ENCODE data around the gene CLSTN2.

The CLSTN2 gene

DNA sequence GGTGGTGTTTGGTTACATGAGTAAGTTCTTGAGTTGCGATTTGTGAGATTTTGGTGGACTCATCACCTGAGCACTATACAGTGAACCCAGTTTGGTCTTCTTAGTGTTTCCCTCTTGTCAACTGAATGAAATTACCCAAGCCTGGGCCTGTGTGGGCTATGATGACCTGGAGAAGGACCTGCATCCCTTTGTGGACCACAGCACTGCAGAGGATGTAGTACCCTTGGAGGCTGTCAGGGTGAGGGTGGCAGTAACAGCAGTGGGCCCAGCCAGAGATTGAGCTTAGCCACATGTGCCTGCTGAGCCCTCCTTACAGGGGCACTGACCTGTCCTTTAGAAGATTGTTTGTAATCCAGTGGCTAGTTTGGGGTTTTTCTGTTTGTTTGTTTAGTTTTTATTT lies 492.8 kb downstream of the CLSTN2 start:
- no peak for DNase-seq
- Histone ChIP-seq H3K27me3 (no peaks in the 10 kb centered on the region), H3K27ac (no peak overlapping the region), H3K4me1 (peaks cover 0 to 11% (median 0%) of the 10 kb centered on the region in 4 donors), H3K36me3 (no peaks in the 10 kb centered on the region), H3K4me3 (no peak overlapping the region), H3K9me3 (no peaks in the 10 kb centered on the region)
- intact Hi-C loops (cut with DNase I; ENCODE audit: low total_unique reads): no loop called here
- TF ChIP-seq, protein P1, sequence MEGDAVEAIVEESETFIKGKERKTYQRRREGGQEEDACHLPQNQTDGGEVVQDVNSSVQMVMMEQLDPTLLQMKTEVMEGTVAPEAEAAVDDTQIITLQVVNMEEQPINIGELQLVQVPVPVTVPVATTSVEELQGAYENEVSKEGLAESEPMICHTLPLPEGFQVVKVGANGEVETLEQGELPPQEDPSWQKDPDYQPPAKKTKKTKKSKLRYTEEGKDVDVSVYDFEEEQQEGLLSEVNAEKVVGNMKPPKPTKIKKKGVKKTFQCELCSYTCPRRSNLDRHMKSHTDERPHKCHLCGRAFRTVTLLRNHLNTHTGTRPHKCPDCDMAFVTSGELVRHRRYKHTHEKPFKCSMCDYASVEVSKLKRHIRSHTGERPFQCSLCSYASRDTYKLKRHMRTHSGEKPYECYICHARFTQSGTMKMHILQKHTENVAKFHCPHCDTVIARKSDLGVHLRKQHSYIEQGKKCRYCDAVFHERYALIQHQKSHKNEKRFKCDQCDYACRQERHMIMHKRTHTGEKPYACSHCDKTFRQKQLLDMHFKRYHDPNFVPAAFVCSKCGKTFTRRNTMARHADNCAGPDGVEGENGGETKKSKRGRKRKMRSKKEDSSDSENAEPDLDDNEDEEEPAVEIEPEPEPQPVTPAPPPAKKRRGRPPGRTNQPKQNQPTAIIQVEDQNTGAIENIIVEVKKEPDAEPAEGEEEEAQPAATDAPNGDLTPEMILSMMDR (IDR thresholded peaks at IDR 0.05): no peak

DNA sequence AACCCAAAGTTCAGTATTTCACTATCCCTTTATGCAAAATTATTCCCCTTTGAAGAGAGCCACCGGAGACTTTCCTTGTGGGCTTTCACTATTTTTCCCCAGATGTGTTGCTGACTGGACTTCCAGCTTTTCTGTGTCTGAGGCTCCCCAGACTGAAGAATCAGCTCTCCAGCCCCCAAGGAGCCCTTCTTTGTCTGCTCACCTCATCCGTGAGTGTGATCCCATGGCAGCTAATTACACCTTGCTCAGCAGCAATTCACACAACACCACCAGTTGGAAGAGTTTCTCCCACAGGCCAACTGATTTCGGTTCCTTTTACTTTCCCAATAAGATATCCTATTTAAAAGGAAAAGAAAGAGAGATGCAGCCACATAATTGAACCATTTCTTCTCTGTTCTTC lies 493.4 kb downstream of the CLSTN2 start:
- H3K4me3 ChIP-seq: no peak overlapping the region
- peaks cover 0 to 6% (median 0%) of the 10 kb centered on the region in 4 donors for H3K4me1 ChIP-seq
- no peaks in the 10 kb centered on the region for H3K9me3 ChIP-seq
- intact Hi-C loops (cut with DNase I; ENCODE audit: low total_unique reads): no loop called here
- no peak for DNase-seq
- no peaks in the 10 kb centered on the region for H3K27me3 ChIP-seq
- TF ChIP-seq, protein P1 (IDR thresholded peaks at IDR 0.05): no peak
- H3K36me3 ChIP-seq: no peaks in the 10 kb centered on the region
- H3K27ac ChIP-seq: no peak overlapping the region

DNA sequence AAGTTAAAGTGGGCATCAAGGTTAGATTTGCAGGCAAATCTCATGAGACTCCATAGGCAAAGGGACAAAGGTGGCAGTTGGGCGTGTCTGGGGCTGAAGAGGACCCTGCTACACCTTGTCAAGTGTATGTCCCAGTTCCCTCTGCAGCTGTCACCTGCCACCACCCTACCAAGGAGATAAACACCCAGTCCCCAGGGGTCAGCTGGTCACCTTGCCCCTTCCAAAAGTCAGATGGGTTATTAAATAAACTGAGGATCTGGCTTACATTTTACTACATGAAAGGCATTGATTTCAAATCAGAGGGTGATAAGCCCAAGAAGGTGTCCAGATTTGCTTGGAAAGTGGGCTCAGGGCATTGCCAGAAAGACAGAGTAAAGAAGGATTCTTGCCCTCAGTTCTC lies 494.8 kb downstream of the CLSTN2 start:
- Histone ChIP-seq H3K27me3 (no peaks in the 10 kb centered on the region), H3K4me1 (no peaks in the 10 kb centered on the region), H3K9me3 (no peaks in the 10 kb centered on the region), H3K36me3 (no peaks in the 10 kb centered on the region), H3K27ac (no peak overlapping the region), H3K4me3 (no peak overlapping the region)
- intact Hi-C loops (cut with DNase I; ENCODE audit: low total_unique reads): no loop called here
- no peak for DNase-seq
- TF ChIP-seq, protein P1 (IDR thresholded peaks at IDR 0.05): no peak

DNA sequence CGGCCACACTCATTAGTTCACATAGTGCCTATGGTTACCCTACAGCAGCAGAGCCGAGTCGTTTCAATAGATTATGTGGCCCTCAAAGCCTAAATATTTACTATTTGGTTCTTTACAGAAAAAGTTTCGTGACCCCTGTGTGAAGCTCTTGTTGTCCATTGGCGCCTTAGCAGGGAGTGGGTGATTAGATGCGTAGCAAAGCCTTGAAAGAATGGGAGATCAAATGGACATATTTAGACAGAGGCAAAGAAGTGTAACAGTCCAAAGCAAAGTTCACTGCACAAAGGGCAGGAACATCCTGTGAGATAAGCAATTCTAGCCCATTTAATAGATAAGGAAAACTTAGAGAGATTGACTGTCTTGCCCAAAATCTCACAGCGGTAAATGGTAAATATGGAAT lies 495.5 kb downstream of the CLSTN2 start:
- DNase-seq: no peak
- no peak overlapping the region for H3K4me3 ChIP-seq
- H3K27ac ChIP-seq: no peak overlapping the region
- intact Hi-C loops (cut with DNase I; ENCODE audit: low total_unique reads): no loop called here
- no peaks in the 10 kb centered on the region for H3K4me1 ChIP-seq
- H3K9me3 ChIP-seq: no peaks in the 10 kb centered on the region
- H3K27me3 ChIP-seq: no peaks in the 10 kb centered on the region
- H3K36me3 ChIP-seq: no peaks in the 10 kb centered on the region
- TF ChIP-seq, protein P1 (IDR thresholded peaks at IDR 0.05): no peak

DNA sequence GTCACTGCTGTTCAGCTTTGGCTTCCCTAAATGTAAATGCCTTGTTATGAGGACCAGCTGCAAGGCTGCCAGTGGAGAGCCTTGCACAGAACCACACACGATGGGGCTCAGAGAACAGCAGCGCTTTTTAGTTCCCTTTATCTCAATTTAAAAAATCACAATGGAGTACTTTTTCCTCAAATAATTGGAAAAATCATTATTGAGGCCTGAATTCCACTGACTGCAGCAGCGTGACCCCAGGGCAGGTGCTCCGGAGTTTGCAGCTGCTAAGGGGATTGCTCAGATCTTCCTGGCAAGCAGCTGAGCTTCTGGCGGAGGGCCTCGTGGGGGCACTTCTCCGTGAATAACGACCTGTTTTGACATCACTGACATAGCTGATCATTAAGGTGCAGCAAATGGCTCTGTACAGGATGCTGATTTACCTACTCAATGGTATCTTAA lies 497.3 kb downstream of the CLSTN2 start:
- TF ChIP-seq, protein P1 (IDR thresholded peaks at IDR 0.05): no peak
- no peaks in the 10 kb centered on the region for H3K4me1 ChIP-seq
- no peak for DNase-seq
- no peaks in the 10 kb centered on the region for H3K9me3 ChIP-seq
- no peaks in the 10 kb centered on the region for H3K27me3 ChIP-seq
- H3K36me3 ChIP-seq: no peaks in the 10 kb centered on the region
- no peak overlapping the region for H3K27ac ChIP-seq
- intact Hi-C loops (cut with DNase I; ENCODE audit: low total_unique reads): no loop called here
- no peak overlapping the region for H3K4me3 ChIP-seq

DNA sequence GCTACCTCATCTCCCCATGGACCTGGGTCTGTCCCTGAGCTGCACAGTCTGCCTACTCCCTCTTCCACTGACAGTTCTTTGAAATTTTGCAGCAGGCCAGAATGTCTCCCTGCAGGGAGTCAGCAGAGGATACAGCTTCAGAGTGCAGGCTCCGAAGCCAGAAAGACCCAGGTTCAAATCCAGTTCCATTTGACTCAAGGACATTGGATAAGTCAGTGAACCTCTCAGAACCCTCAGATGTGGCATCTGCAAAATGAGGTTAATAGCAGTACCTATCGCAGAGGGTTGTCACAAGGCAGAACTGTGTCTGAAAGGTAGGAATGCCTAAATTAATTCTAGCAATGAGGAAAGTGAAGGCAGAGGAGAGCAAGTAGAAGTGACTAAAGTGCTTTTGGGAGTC lies 498.4 kb downstream of the CLSTN2 start:
- no peak overlapping the region for H3K27ac ChIP-seq
- H3K4me3 ChIP-seq: no peak overlapping the region
- intact Hi-C loops (cut with DNase I; ENCODE audit: low total_unique reads): no loop called here
- H3K27me3 ChIP-seq: no peaks in the 10 kb centered on the region
- TF ChIP-seq, protein P1 (IDR thresholded peaks at IDR 0.05): no peak
- no peaks in the 10 kb centered on the region for H3K4me1 ChIP-seq
- H3K36me3 ChIP-seq: no peaks in the 10 kb centered on the region
- H3K9me3 ChIP-seq: no peaks in the 10 kb centered on the region
- no peak for DNase-seq

Measured in tibial artery (tissue), 4 donors.